Activated T-cell treated with anti-CD3 and anti-CD28 coated beads, Interleukin-2, amount 50 U/mL, for 24 hours (primary cell): ENCODE measurements around the gene RAB9A.
"Not testable (repeated sequence)": the region's sequence is repeated elsewhere in the genome, so short reads cannot be mapped to it uniquely, and the experiment has no call there.

ENCODE experiments used
- DNase-seq: peaks from one replicate; pipeline ENCODE4 v3.0.0-alpha.2; 2020
- H3K27ac Mint-ChIP-seq: 2 replicates; pipeline ENCODE4 v1.8.0; 2020; ENCODE audit warnings: mild to moderate bottlenecking, mixed read lengths
- H3K27me3 Mint-ChIP-seq: 2 replicates; pipeline ENCODE4 v1.8.0; 2020; ENCODE audit warnings: mixed read lengths
- H3K36me3 Mint-ChIP-seq: 2 replicates; pipeline ENCODE4 v1.8.0; 2020; ENCODE audit warnings: low read depth, mixed read lengths
- H3K4me1 Mint-ChIP-seq: 2 replicates; pipeline ENCODE4 v1.8.0; 2020; ENCODE audit warnings: low read depth, mixed read lengths
- H3K4me3 Mint-ChIP-seq: 2 replicates; pipeline ENCODE4 v1.8.0; 2020; ENCODE audit warnings: mild to moderate bottlenecking, moderate library complexity, mixed read lengths
- H3K9me3 Mint-ChIP-seq: 2 replicates; pipeline ENCODE4 v1.8.0; 2020; ENCODE audit warnings: mixed read lengths

RAB9A gene

DNA sequence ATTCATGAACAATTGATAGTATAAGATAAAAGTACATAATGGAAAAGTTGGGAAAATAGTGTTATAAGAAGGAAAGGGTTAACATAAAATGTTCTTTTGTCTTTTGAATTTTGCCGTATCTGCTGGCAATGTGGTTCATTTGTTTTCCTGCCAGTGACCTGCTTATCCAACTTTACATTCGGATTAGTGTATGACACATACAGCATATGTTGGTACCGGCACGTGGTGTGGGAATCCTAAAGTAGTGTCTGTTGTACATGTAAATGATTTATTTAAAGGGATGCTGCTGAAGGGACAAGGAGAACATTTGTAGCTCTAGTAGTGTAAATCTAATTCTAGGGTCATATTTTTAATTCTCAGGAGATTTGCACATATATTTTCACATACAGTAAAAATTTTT, 11.5 kb downstream of the RAB9A start:
- Mint-ChIP-seq H3K9me3 (no peaks in the 10 kb centered on the region), H3K4me1 (peaks cover 58% of the 10 kb centered on the region), H3K27me3 (peaks cover 24% of the 10 kb centered on the region), H3K36me3 (peaks cover 11% of the 10 kb centered on the region), H3K27ac (no peak overlapping the region), H3K4me3 (no peak overlapping the region)
- no peak for DNase-seq

DNA sequence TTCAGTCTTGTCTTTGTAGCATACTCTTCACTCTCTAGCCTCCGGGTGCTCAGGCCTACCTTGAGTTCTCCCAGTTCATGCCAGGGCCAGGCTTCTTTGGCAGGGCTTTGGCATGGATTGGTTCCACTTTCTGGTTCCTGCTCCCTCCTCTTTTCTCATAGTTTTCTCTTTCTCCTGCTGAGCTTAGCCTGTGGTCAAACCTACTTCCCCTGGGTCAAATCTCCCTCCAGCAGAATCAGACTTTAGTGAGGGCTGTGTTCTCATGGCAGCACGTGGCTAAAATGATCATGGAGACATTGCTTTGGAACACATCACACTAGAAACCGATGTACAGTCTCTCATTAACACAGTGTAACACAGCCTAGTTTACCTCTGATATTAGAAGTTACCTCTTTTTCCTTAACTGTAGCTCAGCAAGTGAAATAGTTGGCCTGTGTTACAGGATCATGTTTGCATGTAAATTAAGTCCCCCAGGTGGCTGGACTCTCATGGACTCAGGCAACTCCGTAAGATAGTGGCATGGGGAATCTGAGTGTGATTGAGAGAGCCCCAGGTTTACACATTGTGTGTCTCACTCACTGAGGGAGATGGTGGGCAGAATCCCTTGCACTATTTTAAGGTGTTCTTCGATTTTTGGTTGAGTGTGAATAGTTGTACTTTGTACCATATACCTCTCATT, 13.3 kb downstream of the RAB9A start:
- Mint-ChIP-seq H3K27me3 (peaks cover 25% of the 10 kb centered on the region), H3K36me3 (peaks cover 17% of the 10 kb centered on the region), H3K27ac (peak overlapping the region; percentile 42), H3K4me1 (peaks cover 51% of the 10 kb centered on the region), H3K4me3 (no peak overlapping the region), H3K9me3 (no peaks in the 10 kb centered on the region)
- DNase-seq: no peak

DNA sequence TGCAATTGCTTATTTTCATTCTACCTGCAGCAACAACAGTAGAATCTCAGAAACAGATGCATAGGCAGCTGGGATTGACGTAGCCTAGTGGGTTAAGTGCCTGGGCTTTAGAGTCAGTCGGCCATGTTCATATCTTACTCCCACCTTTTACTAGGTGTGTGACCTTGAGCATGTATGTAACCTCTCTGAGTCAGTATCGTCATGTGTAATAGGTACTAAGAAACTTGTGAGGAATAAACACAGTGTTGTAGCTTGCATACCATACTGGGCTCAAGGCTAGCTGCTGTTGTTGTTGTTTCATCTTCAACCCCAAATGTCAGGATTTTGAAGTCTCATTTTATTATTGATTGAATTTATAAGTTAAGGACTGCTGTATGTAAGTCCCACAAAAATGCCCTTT, 14.2 kb downstream of the RAB9A start:
- Mint-ChIP-seq H3K27me3 (peaks cover 29% of the 10 kb centered on the region), H3K27ac (peak overlapping the region; percentile 73), H3K36me3 (peaks cover 25% of the 10 kb centered on the region), H3K4me3 (no peak overlapping the region), H3K4me1 (peaks cover 45% of the 10 kb centered on the region), H3K9me3 (no peaks in the 10 kb centered on the region)
- no peak for DNase-seq

DNA sequence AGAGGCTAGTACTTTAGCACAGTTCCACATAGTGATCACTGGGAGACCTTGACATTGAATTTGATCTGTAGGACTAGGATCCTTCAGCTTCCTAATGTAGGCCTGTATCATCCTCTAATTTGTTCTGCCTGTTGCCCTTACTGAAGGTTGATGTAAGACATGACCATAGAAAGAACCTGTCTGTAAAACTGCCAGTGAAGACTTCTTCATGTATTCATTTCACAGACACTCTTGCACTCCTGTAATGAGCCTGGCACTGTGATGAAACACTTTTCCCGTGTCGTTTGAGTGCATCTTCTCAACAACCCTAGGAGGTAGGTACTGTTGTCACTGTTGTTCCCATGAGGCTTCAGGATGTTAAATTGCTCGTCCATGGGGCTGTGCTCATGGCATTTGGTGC, 14.7 kb downstream of the RAB9A start:
- Mint-ChIP-seq H3K9me3 (no peaks in the 10 kb centered on the region), H3K4me3 (no peak overlapping the region), H3K27me3 (peaks cover 29% of the 10 kb centered on the region), H3K4me1 (peaks cover 45% of the 10 kb centered on the region), H3K36me3 (peaks cover 30% of the 10 kb centered on the region), H3K27ac (peak overlapping the region; percentile 73)
- DNase-seq: no peak

DNA sequence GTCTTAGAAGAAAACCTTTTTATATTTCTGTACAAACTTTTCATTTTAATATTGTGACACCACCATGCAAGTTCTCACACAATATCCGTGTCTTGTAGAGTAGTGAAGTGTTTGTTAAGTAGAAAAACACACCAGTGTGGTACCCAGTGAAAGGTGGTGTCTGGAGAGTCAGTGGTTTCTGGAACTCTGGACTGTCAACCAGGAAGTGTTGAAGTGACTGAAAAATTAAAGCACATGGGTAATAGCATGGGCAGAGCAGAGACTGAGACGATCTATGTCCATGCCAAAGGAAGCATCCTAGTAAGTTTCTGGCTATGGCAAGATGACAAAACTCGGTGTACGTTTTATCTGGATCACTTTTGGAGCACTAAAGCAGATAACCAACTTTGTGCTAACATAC, 22.2 kb downstream of the RAB9A start:
- peaks cover 16% of the 10 kb centered on the region for H3K4me1 Mint-ChIP-seq
- H3K9me3 Mint-ChIP-seq: no peaks in the 10 kb centered on the region
- no peak for DNase-seq
- no peak overlapping the region for H3K27ac Mint-ChIP-seq
- H3K4me3 Mint-ChIP-seq: no peak overlapping the region
- H3K36me3 Mint-ChIP-seq: peaks cover 74% of the 10 kb centered on the region
- peaks cover 19% of the 10 kb centered on the region for H3K27me3 Mint-ChIP-seq

DNA sequence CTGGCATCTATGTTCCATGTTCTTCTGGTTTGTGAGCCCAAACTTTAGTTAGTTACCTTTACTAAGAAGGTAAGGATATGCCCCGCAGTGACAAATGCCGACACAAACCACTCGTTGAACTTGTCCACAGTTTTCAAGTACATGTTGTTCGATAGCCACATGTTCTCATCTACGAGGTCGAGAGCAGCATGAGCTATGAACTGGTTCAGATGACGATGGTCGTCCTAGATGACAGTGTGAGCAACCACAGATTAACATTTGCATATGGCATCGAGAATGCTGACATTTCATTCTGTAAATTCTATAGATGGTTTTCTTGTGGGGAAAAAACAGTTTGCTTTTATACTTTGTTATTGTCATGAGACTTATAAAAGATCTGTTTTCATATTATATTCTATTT, 27.5 kb downstream of the RAB9A start:
- Mint-ChIP-seq H3K4me1 (peaks cover 32% of the 10 kb centered on the region), H3K27ac (peak overlapping the region; percentile 50), H3K9me3 (no peaks in the 10 kb centered on the region), H3K4me3 (no peak overlapping the region), H3K36me3 (peaks cover 85% of the 10 kb centered on the region), H3K27me3 (peaks cover 9% of the 10 kb centered on the region)
- no peak for DNase-seq

DNA sequence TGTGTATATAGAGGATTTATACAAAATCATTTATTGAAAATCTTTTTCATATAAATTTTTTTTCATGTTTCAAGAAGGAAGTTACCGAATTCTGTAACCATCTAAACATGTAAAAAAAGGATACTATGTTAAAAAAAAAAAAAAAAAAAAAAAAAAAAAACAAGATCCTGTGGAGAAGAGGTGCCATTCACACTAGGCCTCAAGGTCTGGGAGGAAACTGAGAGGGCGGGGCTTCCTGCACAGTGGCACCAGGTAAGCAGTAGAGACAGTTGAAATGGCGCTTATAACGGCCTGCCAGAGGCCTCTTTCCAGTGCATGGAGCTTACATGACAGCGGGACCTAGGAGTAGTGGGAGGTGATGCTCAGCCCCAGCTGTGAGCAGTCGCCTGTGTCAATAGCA, 28.0 kb downstream of the RAB9A start:
- DNase-seq: no peak
- peaks cover 85% of the 10 kb centered on the region for H3K36me3 Mint-ChIP-seq
- H3K27ac Mint-ChIP-seq: peak overlapping the region; percentile 51
- H3K27me3 Mint-ChIP-seq: peaks cover 11% of the 10 kb centered on the region
- peaks cover 36% of the 10 kb centered on the region for H3K4me1 Mint-ChIP-seq
- no peak overlapping the region for H3K4me3 Mint-ChIP-seq
- H3K9me3 Mint-ChIP-seq: no peaks in the 10 kb centered on the region

DNA sequence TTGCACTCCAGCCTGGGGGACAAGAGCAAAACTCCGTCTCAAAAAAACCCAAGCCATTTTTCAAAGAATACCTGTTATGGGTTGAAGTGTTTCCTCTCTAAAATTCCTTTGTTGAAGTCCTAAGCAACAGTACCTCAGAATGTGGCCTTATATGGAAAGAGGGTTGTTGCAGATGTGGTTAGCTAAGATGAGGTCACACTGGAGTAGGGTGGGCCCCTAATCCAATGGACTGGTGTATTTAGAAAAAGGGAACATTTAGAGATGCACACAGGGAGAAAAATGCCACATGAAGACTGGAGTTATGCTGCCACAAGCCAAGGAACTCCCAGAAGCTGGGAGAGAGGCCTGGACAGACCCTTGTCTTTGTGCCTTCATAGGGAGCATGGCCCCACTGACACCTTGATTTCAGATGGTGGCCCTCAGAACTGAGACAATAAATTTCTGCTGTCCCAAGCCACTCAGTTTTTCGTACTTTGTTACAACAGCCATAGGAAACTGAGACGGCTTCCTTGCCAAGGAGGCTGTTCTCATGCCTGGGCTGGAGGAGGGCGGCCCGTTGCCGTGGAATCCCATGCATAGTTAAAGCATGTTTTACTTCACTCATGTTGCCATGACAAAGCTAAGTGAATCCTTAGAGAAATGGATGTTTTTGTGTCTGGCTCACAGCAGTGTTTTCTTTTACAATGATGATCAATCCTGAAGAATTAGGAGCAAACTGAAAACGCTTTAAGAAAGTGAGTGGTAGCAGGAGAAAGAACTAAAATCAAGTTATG, 29.0 kb downstream of the RAB9A start:
- Mint-ChIP-seq H3K27ac (peak overlapping the region; percentile 61), H3K4me1 (peaks cover 44% of the 10 kb centered on the region), H3K4me3 (no peak overlapping the region), H3K9me3 (no peaks in the 10 kb centered on the region), H3K27me3 (peaks cover 8% of the 10 kb centered on the region), H3K36me3 (peaks cover 84% of the 10 kb centered on the region)
- no peak for DNase-seq

DNA sequence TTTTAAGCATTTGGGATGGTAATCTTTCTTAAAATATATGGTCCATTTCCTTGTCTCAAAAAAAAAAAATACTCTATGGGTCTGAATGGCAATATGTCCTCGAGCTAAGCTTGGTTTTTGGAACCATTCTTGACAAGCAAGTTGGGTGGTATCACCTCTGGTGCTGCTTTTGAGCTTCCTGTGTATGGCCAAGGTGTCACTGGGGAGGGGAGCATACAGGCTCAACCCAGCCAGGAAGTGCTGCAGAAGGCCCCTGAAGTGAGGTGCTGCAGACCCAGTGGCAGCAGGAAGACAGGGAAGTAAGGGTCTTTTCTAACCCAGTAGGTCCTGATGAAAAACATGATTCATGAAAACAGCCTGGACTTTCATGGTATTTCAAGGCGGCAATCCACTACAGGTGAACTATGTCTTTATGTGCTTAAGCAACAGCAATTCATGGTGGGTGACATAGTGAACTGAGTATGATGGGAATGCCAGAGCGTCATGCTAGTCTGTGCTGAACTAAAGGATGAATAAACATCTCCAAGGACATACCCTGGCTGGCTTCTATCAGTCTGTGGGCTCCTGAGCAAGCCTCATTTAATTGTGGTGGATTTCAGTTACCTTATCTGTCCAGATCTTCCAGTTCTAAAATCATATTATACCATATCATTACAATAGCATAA, 30.4 kb downstream of the RAB9A start:
- H3K27ac Mint-ChIP-seq: peak overlapping the region; percentile 57
- H3K27me3 Mint-ChIP-seq: peaks cover 16% of the 10 kb centered on the region
- no peaks in the 10 kb centered on the region for H3K9me3 Mint-ChIP-seq
- H3K4me3 Mint-ChIP-seq: no peak overlapping the region
- peaks cover 53% of the 10 kb centered on the region for H3K4me1 Mint-ChIP-seq
- no peak for DNase-seq
- H3K36me3 Mint-ChIP-seq: peaks cover 93% of the 10 kb centered on the region

DNA sequence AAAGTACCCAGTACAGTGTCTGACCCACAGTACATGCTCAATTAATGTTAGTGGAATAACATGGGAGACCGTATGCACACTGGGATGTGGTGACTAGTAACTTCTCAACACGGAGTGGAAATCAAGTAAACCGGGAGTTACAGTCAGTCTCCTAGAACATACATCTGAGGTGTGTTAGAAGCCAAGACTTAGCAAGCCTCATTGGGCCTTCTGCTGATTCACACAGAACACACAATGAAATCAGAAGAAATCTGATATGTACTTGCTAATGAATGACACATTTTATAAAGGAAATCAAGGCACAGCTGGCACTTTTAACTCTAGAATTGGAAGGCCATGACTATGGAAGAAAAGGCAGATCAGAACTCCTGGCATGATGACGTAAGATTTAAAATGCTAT, 32.4 kb downstream of the RAB9A start:
- peak overlapping the region; percentile 28 for H3K27ac Mint-ChIP-seq
- H3K4me3 Mint-ChIP-seq: no peak overlapping the region
- H3K27me3 Mint-ChIP-seq: peaks cover 16% of the 10 kb centered on the region
- no peaks in the 10 kb centered on the region for H3K9me3 Mint-ChIP-seq
- peaks cover 65% of the 10 kb centered on the region for H3K4me1 Mint-ChIP-seq
- no peak for DNase-seq
- H3K36me3 Mint-ChIP-seq: peaks cover 94% of the 10 kb centered on the region

DNA sequence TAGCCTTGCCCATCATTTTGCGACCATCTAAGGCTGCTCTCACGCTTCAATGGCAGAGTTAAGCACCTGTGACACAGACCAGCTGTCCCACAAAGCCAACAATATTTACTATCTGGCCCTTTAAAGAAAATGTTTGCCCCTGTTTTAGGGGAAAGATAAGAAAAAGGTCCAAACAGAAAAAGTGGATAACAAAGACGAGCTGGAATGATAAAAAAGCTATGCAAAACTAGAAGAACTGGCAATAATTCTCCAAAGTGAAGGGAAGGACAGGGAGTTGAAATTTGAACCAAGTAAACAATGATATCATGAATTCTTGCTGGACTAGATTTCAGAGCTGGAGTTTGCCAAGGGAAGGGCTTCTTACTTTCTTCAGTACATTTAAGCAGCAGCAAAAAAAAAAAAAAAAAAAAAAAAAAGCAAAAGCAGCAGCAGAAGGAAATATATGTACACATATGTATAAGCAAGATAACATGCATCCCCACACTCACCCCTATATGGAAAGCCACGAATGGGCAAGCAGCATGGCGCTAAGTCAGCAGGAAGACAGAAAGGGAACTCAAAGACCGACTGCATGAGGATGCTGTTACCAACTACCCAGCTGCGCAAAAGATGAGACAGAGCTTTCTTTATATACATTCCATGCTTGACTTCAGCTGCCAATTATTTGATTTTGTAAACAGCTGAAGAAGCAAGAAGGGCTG, 33.0 kb downstream of the RAB9A start:
- Mint-ChIP-seq H3K4me1 (peaks cover 67% of the 10 kb centered on the region), H3K27ac (peak overlapping the region; percentile 24), H3K9me3 (peaks cover 5% of the 10 kb centered on the region), H3K4me3 (no peak overlapping the region), H3K36me3 (peaks cover 95% of the 10 kb centered on the region), H3K27me3 (peaks cover 21% of the 10 kb centered on the region)
- DNase-seq: no peak

DNA sequence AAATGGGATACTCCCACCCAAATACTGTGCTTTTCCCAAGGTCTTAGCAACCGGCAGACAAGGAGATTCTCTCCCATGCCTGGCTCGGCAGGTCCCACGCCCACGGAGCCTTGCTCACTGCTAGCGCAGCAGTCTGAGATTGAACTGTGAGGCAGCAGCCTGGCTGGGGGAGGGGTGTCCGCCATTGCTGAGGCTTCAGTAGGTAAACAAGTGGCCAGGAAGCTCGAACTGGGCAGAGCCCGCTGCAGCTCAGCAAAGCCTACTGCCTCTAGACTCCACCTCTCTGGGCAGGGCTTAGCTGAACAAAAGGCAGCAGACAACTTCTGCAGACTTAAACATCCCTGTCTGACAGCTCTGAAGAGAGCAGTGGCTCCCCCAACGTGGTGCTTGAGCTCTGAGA, 36.0 kb downstream of the RAB9A start:
- not testable (repeated sequence) for H3K27ac Mint-ChIP-seq, H3K9me3 Mint-ChIP-seq, H3K4me3 Mint-ChIP-seq
- peak; percentile 50 for DNase-seq
- Mint-ChIP-seq H3K4me1 (peaks cover 73% of the 10 kb centered on the region), H3K27me3 (peaks cover 25% of the 10 kb centered on the region), H3K36me3 (peaks cover 97% of the 10 kb centered on the region)

DNA sequence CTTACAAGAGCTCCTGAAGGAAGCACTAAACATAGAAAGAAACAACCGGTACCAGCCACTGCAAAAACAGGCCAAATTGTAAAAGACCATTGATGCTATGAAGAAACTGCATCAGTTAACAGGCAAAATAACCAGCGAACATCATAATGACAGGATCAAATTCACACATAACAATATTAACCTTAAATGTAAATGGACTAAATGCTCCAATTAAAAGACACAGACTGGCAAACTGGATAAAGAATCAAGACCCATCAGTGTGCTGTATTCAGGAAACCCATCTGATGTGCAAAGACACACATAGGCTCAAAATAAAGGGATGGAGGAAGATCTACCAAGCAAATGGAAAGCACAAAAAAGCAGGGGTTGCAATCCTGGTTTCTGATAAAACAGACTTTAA, 37.7 kb downstream of the RAB9A start:
- Mint-ChIP-seq H3K36me3 (peaks cover 97% of the 10 kb centered on the region), H3K27ac (peak overlapping the region; percentile 62), H3K4me1 (peaks cover 78% of the 10 kb centered on the region), H3K27me3 (peaks cover 24% of the 10 kb centered on the region)
- not testable (repeated sequence) for DNase-seq, H3K4me3 Mint-ChIP-seq, H3K9me3 Mint-ChIP-seq

DNA sequence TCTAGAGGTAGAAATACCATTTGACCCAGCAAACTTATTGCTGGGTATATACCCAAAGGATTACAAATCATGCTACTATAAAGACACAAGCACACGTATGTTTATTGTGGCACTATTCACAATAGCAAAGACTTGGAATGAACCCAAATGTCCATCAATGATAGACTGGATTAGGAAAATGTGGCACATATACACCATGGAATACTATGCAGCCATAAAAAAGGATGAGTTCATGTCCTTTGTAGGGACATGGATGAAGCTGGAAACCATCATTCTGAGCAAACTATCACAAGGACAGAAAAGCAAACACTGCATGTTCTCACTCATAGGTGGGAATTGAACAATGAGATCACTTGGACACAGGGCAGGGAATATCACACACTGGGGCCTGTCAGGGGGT, 41.6 kb downstream of the RAB9A start:
- H3K27me3 Mint-ChIP-seq: peaks cover 30% of the 10 kb centered on the region
- H3K9me3 Mint-ChIP-seq, H3K4me3 Mint-ChIP-seq, DNase-seq, H3K27ac Mint-ChIP-seq: not testable (repeated sequence)
- peaks cover 85% of the 10 kb centered on the region for H3K36me3 Mint-ChIP-seq
- H3K4me1 Mint-ChIP-seq: peaks cover 74% of the 10 kb centered on the region
